Dedifferentiated amniotic fluid mesenchymal stem cell (primary cell): ENCODE results near the gene IL1RAPL2.
"Not testable (repeated sequence)": the region's sequence is repeated elsewhere in the genome, so short reads cannot be mapped to it uniquely, and the experiment has no call there.

Source experiments
- DNase-seq: peaks from one replicate; pipeline ENCODE4 v3.0.0-alpha.2; 2016; ENCODE audit errors: extremely low spot score

IL1RAPL2 gene

DNA sequence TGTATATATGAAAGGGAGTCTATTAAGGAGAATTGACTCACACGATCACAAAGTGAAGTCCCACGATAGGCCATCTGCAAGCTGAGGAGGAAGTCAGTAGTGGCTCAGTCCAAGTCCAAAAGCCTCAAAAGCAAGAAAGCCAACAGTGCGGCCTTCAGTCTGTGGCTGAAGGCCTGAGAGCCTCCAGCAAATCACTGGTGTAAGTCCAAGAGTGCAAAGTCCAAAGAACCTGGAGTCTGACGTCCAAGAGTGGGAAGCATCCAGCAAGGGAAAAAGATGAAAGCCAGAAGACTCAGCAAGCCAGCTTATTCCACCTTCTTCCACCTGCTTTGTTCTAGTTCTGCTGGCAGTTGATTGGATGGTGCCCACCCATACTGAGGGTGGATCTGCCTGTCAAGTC lies 104.1 kb downstream of the IL1RAPL2 start:
- DNase-seq = no peak

DNA sequence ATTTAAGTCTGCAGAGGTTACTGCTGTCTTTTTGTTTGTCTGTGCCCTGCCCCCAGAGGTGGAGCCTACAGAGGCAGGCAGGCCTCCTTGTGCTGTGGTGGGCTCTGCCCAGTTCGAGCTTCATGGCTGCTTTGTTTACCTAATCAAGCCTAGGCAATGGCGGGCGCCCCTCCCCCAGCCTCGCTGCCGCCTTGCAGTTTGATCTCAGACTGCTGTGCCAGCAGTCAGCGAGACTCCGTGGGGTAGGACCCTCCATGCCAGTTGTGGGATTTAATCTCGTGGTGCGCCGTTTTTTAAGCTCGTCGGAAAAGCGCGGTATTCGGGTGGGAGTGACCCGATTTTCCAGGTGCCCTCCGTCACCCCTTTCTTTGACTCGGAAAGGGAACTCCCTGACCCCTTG lies 111.5 kb downstream of the IL1RAPL2 start:
- not testable (repeated sequence) for DNase-seq

DNA sequence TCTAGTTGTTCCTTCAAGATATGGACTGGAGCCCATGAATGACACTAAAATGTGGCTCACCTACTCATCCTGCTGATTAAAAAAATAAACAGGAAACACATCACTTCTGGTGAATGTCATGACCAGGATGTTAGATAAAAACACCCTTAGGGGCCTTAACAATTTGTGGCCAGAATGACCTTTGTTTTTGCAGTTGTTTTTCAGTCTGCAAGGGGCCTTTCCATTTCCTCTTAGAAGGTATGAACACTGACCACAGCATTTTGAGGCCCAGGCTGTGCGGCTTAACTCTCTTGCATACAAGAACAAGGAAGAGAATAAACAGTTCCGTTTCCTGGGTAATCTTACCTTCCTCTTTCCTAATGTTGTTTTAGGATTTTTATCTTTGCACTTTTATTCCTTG lies 113.2 kb downstream of the IL1RAPL2 start:
- DNase-seq = no peak

DNA sequence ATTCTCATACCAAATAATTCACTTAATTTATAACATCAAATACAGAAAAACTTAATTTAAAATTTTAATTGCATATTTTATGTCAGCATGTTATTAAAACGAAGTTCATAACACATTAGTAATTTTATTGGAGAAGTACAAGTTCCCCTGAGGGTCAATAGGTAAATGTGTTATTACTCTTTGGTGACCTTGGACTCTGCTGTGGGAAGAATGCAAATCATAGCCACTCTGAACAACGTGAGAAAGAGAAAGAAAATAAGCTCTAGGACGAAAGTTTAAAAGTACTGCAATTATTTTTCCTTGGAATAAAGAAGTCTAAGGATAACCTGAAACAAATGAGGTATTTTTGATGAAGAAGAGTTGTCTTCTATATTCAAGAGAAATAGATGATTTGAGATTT lies 115.2 kb downstream of the IL1RAPL2 start:
- DNase-seq = no peak

DNA sequence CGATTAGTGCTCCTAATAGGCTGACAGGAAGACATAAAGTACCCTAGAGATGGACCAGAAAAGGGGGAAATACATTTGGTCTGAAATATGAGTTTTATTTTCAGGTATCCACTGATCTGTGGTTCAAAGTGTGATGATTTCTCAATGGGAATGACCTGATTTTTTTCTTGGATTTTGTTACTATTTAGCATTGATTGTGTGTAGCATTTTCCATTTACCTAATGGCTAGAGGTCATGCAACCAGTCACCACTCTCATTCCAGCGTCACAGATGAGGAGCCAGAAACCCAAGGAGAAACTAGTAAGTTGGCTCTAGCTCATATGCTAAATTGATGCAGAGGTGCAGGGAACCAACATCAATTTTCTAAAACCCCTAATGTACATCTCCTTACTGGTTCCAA lies 118.1 kb downstream of the IL1RAPL2 start:
- no peak for DNase-seq

DNA sequence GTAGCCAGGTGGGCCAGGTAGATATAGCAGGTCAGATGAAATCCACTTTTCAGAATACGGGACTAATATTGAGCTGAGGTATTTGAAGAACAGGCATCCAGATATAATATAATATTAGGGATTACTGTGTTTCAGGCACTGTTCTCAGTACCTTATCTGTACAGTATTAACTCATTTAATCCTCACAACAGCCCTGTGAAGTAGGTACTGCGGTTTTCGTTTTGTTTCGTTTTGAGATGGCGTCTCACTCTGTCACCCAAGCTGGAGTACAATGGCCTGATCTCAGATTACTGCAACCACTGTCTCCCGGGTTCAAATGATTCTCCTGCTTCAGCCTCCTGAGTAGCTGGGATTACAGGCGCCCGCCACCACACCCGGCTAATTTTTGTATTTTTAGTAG lies 129.6 kb downstream of the IL1RAPL2 start:
- DNase-seq = no peak

DNA sequence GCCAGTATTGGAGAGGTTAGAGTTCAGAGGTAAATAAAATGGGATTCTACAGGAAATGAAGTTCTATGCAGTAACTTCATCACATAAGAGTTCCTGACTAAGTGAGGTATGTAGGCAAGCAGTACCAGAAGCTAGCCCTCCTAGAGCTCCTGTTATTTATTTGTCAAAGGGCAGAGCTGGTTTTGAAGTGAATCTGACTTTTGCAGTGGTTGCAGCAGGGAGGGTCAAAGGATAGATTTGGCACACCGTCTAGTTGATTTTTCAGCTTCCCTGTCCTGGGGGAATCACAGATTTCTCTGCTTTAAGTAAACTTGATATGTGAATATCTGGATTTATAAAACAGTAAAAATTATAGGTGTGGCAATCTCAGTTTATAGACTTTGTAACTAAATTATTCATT lies 130.7 kb downstream of the IL1RAPL2 start:
- no peak for DNase-seq

DNA sequence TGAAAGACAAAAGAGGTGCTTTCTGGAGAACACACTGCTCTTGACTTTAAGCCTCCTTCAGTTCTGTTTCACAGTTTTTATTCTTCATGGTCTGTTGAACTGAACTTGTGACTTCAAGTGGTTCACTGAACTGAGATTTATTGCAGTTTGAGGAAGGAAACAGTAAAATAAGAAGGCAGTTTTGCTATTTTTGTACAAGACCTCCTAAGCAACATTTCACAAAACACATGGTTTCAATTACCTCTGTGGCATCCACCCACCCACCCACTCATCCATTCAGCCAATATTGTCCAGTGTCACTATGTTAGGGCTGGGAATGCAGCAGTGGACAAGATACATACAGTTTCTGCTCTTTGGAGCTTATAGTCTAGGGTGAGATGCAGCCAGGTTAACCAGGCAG lies 131.3 kb downstream of the IL1RAPL2 start:
- DNase-seq = no peak

DNA sequence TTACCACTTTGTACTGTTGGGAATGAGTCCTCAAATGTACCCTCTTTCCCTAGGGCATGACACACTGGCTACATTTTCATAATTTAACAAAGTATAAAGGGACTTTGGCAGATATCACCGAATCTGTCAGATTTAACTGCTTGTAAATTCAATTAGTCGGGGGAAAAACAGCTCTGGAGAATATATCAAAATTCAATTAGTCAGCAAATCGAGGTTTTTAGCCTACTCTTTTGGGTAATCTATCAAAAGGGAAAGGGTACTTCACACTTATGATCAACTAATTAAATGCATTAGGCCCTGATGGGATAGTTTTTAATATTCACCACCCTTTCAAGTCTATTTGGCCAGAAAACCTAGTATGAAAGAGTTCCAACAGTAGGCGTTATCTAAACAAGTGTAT lies 141.0 kb downstream of the IL1RAPL2 start:
- no peak for DNase-seq

DNA sequence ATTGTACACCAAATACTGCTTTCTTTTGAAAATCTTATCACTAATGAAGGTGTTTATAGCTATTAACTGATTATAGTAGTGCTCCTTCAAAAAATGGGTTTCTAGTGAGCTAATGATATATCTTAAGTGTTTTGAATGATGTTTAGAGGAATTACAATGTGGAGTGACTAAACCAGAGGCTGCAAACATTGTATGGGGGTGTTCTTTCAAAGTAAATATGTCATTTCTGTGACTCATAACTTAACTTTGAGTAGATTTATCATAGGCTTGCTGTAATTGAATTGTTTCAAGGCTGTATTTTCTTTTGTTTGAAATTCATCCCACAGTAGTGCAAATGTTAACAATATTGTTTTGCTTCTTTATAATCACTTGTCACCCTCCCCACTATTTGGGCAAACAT lies 141.6 kb downstream of the IL1RAPL2 start:
- DNase-seq = no peak

DNA sequence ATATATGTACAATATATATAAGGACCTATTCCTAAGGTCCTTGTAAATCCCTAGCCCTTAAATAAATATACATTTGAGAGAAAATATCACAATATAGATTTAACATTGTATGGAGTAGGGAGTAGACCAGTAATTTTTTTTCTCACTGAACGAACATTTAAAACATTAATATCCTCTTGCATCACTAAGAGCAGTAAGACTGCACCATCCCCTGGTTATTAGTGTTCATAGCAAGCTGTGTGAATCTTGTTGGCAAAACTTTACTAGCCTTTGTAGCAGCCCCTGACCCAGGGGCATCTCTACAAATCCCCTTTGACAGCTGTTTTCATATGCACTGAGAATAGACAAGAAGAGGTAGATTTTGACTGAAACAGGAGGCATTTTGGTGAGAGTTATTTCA lies 146.5 kb downstream of the IL1RAPL2 start:
- DNase-seq = no peak

DNA sequence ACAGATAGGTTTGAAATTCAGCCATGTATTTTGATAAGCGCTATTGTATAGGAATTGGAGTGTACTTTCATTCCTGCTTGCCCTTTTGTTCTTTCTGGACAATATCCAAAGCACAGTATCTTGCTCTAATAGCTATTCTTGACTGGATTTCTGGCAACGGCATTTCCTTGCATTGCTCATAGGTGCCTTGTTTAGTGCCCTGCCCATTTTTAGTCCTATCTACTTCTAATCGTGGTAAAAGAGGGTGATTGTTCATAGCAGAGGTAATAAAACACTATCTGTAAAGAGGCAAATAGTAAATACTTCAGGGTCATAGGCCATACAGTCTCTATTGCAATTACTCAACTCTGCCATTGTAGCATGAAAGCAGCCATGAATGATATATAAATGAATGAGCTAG lies 155.9 kb downstream of the IL1RAPL2 start:
- DNase-seq = no peak

DNA sequence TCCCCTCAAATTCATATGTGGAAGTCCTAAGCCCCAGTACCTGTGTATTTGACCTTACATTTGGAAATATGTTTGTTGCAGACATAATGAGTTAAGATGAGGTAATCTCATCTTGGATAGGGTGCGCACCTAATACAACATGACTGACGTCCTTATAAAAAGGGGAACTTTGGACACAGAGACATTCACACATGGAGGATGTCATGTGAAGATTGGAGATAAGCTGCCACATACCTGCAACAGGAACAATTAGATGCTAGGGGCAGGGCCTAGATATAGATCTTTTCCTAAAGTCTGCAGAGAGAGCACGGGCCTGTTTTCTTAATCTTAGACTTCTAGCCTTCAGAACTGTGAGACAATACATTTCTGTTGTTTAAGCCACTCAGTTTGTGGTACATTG lies 162.5 kb downstream of the IL1RAPL2 start:
- no peak for DNase-seq

DNA sequence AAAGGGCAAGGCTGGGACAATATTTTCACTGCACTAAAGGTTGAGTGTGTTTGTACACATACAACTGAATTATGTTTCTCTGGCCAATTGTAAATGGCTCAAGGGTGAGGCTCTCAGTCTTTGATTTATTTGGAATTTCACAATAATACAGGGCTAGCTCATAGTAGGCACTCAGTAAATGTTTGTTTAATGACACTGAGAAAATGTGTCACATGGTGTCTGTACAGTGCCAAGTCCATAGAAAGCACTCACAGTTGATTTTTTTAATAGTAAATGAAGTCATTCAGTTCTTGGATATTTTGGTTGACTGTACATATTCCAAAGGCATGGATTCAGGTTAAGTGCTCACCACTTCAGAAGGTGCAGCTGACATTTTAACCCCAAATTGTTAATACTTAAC lies 176.4 kb downstream of the IL1RAPL2 start:
- DNase-seq = no peak

DNA sequence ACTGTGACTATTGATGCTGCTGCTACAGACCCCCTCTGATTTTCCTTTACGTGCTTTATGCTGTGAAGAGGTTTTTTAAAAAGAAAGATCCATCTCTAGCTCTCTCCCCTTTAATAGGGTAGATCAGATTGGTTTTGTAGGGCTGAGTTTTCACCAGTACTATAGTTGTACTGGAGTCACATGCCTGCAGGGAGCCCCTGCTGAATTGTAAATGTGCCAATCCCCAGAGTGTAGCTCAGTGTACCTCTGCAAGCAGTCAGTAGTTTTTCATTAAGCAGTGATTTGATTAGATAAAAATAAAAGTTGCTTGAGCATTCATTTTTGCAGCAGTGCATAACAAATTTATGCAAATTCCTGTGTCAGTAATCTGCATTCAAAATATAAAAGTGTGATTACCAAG lies 179.2 kb downstream of the IL1RAPL2 start:
- DNase-seq = no peak

DNA sequence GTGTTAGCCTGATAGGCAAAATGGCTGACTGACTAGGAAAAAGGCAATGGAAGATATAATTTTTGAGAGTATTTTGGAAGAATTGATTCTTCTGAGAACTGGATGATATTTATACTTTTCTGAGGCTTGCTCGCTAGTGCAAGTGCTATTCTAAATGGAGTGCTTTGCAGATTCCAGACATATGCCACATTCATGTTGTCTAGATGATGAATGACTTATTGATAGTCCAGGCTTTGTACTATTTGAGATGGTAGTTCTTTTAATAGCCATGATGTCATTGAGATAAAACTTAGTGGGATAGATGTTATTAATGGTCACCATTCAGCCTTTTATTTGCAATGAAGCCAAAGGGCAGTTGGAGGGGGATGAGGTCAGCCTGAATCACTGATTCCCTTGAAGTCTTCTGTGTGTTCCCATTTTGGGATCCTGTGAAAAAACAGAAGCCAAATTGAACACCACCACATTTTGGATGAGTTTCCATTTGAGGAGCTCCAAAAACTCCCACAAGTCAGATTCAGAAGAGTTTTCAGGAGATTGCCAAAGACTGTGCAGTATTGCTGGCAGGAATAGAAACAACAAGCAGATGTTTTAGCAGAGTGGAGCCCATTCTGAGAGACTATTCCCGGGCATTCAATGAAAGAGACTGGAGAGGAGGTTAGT lies 184.1 kb downstream of the IL1RAPL2 start:
- DNase-seq = no peak

DNA sequence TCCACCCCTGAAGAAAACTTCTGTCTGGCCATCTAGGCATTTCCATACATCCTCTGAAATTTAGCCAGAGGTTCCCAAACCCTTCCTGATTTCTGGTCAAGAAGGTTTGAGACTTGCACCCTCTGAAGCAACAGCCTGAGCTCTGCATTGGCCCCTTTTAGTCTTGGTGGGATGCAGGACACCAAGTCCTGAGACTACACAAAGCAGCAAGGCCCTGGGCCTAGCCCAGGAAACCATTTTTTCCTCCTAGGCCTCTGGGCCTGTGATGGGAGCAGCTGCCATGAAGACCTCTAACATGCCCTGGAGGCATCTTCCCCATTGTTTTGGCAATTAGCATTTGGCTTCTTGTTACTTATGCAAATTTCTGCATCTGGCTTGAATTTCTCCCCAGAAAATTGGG lies 196.6 kb downstream of the IL1RAPL2 start:
- DNase-seq = no peak

DNA sequence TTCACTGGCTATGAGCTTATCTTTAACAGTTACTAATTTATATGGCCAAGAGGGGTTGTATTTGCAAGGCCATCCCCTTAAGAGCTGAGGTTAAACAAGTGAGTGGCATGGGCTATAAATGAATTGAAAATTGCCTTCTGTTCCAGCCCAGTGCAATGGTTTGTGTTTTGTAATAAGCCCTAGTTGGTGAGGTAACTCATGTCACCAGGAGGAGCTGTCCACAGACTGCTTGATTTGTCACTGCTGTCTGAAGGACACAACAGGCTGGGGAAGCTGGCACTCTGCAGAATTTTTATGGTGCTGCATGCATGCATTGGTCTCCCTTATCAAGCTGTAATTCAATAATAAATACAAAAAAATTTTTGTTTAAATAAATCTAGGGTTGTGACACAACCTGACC lies 223.8 kb downstream of the IL1RAPL2 start:
- no peak for DNase-seq

DNA sequence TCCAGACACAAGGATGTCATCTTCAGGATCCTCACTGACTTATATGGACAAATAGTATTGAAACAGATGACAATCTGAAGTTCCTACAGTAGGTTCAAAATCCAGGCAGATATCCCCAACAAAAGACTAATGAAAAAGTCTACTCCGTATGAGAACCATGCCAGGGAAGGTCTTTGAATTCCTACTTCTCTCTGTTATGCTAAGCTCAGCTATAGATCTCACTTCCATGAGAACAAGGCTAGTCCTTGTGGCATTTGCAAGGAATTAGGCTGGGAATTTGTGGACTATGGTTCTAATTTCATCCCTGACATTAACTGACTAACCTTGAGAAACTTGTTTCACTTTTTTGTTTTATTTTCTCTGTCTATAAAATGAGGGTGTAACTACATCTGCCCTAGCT lies 229.8 kb downstream of the IL1RAPL2 start:
- no peak for DNase-seq

DNA sequence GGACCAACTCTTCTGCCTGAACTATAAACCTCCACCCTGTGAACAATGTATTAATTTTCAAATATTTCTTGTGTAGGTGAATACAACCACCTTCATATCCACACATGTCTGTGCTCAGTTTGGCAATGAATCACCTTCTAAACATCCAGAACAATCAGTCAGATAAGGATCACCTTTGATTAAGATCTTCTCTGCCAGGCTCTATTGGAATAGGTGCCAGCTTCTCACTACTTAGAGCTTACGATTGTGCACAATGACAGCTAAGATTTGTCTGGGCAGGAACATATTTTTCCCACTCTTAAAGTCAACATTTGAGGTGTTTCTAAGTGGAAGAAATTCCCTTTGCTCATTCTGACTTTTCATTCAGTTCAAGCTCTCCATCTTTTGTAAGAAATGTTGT lies 237.2 kb downstream of the IL1RAPL2 start:
- no peak for DNase-seq

DNA sequence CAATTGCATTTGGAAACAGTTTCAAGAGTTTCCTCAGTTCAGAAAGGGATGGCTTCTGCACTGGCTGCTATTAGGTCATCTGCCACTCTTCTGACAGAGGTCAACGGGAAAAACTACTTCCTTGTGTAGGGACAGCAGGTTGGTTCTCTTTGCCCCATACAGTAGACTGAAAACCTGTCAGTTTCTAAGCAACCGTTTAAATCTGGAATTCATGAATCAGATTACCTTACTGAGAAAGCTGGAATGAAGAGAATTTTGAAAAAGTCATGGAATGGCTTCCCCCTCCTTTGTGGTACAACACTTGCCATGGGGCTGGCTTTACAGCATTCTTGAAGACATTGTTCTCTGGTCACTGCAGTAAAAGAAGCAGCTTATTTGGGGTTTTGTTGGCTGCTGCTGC lies 240.3 kb downstream of the IL1RAPL2 start:
- no peak for DNase-seq

DNA sequence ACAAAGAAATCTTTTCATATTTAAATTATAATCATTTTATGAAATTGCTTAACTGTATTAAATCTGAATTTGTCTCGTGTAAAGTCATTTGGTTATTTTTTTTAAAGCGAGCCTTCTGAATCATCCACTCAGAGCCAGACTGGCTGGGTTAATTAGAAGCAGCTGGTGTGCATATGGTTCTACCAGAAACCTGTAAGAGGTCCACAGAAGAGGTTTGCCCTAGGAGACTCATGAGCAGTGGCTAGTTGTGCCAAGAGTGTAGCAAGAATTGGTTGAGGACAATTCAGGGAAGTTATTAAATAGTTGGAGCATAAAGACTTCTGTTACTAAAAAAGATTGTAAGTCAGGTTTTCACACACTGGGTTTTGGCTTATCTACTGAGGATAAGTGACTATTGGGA lies 267.4 kb downstream of the IL1RAPL2 start:
- no peak for DNase-seq

DNA sequence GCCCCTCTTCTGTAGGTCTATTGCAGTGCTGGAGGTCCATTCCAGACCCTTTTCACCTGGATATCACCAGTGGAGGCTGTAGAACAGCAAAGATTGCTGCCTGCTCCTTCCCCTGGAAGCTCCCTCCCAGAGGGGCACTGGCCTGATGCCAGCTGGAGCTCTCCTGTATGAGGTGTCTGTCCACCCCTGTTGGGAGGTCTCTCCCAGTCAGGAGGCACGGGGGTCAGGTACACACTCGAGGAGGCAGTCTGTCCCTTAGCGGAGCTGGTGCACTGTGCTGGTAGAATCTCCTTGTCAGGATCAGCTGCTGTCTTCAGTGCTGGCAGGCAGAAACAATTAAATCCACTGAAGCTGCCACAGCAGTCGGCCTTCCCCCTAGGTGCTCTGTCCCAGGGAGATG lies 276.6 kb downstream of the IL1RAPL2 start:
- no peak for DNase-seq

DNA sequence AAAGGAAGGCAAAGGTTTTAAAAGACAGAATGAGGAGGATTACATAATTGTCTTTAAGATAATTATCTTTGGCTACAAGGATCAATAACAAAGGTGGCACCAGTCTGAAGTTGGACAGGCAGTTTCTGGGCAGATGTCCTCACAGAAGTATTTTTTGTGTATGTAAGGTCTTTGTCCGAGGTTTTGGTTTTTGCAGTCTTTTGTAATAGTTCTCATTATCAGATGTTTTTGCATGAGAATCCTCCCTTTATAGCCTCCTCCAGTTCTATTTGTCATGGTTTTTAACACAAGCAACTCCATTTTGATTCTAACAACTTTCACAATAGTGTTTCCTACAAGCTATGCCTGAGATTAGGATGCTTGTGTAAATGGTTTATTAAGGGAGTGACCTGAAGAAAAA lies 286.2 kb downstream of the IL1RAPL2 start:
- DNase-seq = no peak

DNA sequence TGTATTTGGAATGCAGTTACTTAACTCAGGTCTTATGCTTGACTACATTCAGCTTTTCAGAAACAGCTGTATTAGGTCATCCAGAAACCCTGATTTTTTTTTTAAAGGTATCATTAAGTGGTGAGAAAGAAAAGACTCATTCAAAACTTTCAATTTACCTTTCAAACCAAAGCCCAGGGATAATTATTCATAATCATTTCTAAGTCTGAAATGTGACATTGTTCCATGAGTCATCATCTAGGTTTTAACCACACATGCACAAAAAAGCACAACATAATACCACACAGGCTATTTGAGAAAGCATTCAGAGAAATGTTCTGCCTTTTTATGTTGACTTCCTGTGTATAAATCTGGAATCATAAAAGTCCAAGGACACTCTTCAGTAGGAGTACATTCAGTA lies 288.2 kb downstream of the IL1RAPL2 start:
- DNase-seq = no peak
